ENCODE measurements around the gene MBP.

MBP gene

GRCh38 chr18:77008006-77008405, 124.6 kb downstream of the MBP start:
- Histone ChIP-seq H3K27me3 (replicated peaks in 2 of 5; ENCODE audit: control insufficient read depth in 4 of 5, insufficient read depth in 5 of 5, low read length in 4 of 5) (no peaks in the 10 kb centered on the region), H3K4me1 (ENCODE audit: control extremely low read depth in 1 of 4, control insufficient read depth in 4 of 4, insufficient read depth in 4 of 4, low read length in 3 of 4) (peaks cover 3 to 40% (median 19%) of the 10 kb centered on the region in 4 experiments), H3K27ac (ENCODE audit: insufficient read depth in 1 of 2, low read depth in 1 of 2, low read length in 2 of 2, poor library complexity in 1 of 2, severe bottlenecking in 2 of 2) (no peak overlapping the region), H3K9me3 (ENCODE audit: control extremely low read depth in 1 of 5, control insufficient read depth in 4 of 5, insufficient read depth in 2 of 5, low read depth in 1 of 5, low read length in 4 of 5) (no peaks in the 10 kb centered on the region), H3K36me3 (ENCODE audit: control insufficient read depth in 4 of 4, insufficient read depth in 4 of 4, low read length in 3 of 4) (peaks cover 12 to 49% (median 25%) of the 10 kb centered on the region in 4 experiments), H3K4me3 (ENCODE audit: control insufficient read depth in 1 of 7, extremely low read depth in 1 of 7, insufficient read depth in 4 of 7, low read depth in 2 of 7, low read length in 6 of 7) (no peak overlapping the region)
- no peak for DNase-seq
- 98% methylated on average over 6 of the region's 13 CpGs for WGBS (ENCODE audit: insufficient coverage)
- POLR2A ChIA-PET = no interaction called here
- CTCF ChIA-PET = interaction anchor here (0.6 kb wide), 1 partner anchor 46 kb away, joined by 3 read pairs; no protein-coding TSS in a partner anchor

DNA sequence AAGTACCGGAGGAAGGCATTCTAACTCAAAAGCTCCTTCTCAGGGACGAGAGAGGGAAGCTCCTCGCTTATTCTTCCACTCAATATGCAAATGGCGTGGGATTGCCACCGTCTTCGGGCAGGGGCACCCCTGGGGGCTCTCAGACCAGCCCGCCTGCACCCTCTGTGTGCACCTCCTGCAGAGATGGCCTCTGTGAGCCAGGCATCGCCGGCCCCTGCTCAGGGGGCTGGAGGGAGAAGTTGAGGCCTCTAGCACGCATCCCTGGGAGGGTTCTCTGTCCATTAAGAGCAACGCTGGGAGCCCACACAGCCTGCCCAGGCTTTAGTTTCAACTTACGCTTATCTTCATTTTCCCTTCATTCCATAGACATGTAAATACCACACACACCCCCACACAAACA, 125.3 kb downstream of the MBP start:
- no peak for DNase-seq
- no peaks in the 10 kb centered on the region for H3K9me3 ChIP-seq (ENCODE audit: control extremely low read depth in 1 of 5, control insufficient read depth in 4 of 5, insufficient read depth in 2 of 5, low read depth in 1 of 5, low read length in 4 of 5)
- H3K4me1 ChIP-seq (ENCODE audit: control extremely low read depth in 1 of 4, control insufficient read depth in 4 of 4, insufficient read depth in 4 of 4, low read length in 3 of 4) = peaks cover 3 to 40% (median 19%) of the 10 kb centered on the region in 4 experiments
- POLR2A ChIA-PET = no interaction called here
- H3K27me3 ChIP-seq (replicated peaks in 2 of 5; ENCODE audit: control insufficient read depth in 4 of 5, insufficient read depth in 5 of 5, low read length in 4 of 5) = no peaks in the 10 kb centered on the region
- H3K27ac ChIP-seq (ENCODE audit: insufficient read depth in 1 of 2, low read depth in 1 of 2, low read length in 2 of 2, poor library complexity in 1 of 2, severe bottlenecking in 2 of 2) = no peak overlapping the region
- H3K4me3 ChIP-seq (ENCODE audit: control insufficient read depth in 1 of 7, extremely low read depth in 1 of 7, insufficient read depth in 4 of 7, low read depth in 2 of 7, low read length in 6 of 7) = no peak overlapping the region
- H3K36me3 ChIP-seq (ENCODE audit: control insufficient read depth in 4 of 4, insufficient read depth in 4 of 4, low read length in 3 of 4) = peaks cover 10 to 46% (median 21%) of the 10 kb centered on the region in 4 experiments
- CTCF ChIA-PET = interaction anchor here (0.6 to 9.2 kb wide), 3 partner anchors 39 to 47 kb away, joined by 3 to 119 read pairs (median 5); no protein-coding TSS in a partner anchor
- WGBS (ENCODE audit: insufficient coverage) = 86% methylated on average over 9 of the region's 12 CpGs

DNA sequence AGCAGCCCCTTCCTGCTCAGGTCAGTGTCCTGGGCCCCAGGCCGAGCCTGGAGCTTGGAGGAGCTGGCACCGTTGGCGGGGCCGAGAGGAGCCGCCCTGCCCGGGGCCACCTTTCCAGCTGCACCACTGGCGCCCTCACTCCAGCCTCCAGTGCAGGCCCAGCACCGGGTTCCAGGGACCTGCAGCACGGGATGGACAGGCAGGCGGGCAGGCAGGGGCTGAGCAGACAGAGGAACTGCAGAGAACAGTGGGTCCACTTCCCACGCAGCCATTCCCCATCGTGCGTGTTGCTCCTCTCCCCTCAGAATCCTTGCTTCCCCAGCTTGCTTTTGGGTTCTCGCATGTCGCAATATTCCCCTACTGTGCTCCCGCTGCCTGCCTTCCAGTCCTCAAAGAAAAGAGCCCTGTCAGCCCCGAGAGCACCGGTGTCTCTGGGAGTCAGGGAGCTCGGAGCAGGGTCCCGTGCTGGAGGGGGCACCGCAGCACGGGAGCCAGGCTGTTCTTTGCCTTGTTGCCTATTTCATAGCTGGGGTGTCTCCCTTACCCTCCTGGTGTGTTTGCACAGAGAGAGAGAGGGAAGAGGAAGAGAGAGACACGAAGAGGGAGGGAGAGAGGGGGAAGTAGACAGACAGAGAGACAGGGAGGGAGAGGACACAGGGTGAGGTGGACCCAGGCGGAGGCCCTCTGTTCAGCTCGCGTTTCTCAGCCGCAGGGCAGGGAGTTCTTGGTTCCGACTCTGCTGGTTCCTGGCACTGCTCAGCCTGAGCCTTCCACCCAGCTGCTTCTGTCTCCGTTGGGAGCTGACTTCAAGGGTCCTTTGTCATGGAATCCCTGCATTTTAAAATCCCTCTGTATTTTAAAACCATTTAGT, 126.0 kb downstream of the MBP start:
- POLR2A ChIA-PET = no interaction called here

DNA sequence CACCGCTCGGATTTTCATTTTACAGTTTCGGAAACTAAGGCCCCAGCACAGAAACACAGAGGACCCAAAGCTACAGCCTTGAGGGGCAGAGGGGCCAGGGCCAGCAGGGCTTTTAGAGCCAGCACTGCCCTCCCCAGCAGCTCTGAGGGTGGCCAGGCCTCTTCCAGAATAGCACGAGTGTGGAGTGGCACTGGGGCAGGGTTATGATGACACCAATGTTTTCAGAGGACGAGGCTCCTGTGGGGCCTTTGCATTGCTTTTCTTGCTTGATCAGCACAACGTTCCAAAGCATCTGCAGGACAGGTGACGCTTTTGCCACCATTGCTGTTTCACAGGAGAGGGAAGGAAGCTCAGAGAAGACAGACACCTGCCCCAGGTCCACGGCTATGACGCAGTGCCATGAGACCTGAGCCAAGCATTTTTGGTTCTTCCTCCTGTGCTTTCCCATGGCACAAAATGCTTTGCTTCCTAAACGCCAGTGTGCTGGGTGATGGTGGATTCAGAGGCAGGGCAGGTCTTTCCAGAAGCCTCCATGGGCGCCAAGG, 126.9 kb downstream of the MBP start:
- Histone ChIP-seq H3K9me3 (ENCODE audit: control extremely low read depth in 1 of 5, control insufficient read depth in 4 of 5, insufficient read depth in 2 of 5, low read depth in 1 of 5, low read length in 4 of 5) (no peaks in the 10 kb centered on the region), H3K27me3 (replicated peaks in 2 of 5; ENCODE audit: control insufficient read depth in 4 of 5, insufficient read depth in 5 of 5, low read length in 4 of 5) (no peaks in the 10 kb centered on the region), H3K27ac (ENCODE audit: insufficient read depth in 1 of 2, low read depth in 1 of 2, low read length in 2 of 2, poor library complexity in 1 of 2, severe bottlenecking in 2 of 2) (no peak overlapping the region), H3K36me3 (ENCODE audit: control insufficient read depth in 4 of 4, insufficient read depth in 4 of 4, low read length in 3 of 4) (peaks cover 5 to 32% (median 15%) of the 10 kb centered on the region in 4 experiments), H3K4me1 (ENCODE audit: control extremely low read depth in 1 of 4, control insufficient read depth in 4 of 4, insufficient read depth in 4 of 4, low read length in 3 of 4) (peaks cover 3 to 40% (median 19%) of the 10 kb centered on the region in 4 experiments), H3K4me3 (ENCODE audit: control insufficient read depth in 1 of 7, extremely low read depth in 1 of 7, insufficient read depth in 4 of 7, low read depth in 2 of 7, low read length in 6 of 7) (no peak overlapping the region)
- WGBS (ENCODE audit: insufficient coverage) = 91% methylated on average over 11 of the region's 11 CpGs
- ChIA-PET CTCF (interaction anchor here (1.0 to 9.2 kb wide), 8 partner anchors 8 to 206 kb away, joined by 3 to 119 read pairs (median 6); no protein-coding TSS in a partner anchor), POLR2A (interaction anchor here (0.6 to 1.2 kb wide), 2 partner anchors 16 to 47 kb away, joined by 3 to 7 read pairs; no protein-coding TSS in a partner anchor)
- DNase-seq = no peak

More for the DNA sequence above, 126.0 kb downstream of the MBP start:
- Histone ChIP-seq H3K4me3 (ENCODE audit: control insufficient read depth in 1 of 7, extremely low read depth in 1 of 7, insufficient read depth in 4 of 7, low read depth in 2 of 7, low read length in 6 of 7) (no peak overlapping the region), H3K4me1 (ENCODE audit: control extremely low read depth in 1 of 4, control insufficient read depth in 4 of 4, insufficient read depth in 4 of 4, low read length in 3 of 4) (peaks cover 3 to 40% (median 19%) of the 10 kb centered on the region in 4 experiments), H3K36me3 (ENCODE audit: control insufficient read depth in 4 of 4, insufficient read depth in 4 of 4, low read length in 3 of 4) (peaks cover 10 to 40% (median 18%) of the 10 kb centered on the region in 4 experiments), H3K27ac (ENCODE audit: insufficient read depth in 1 of 2, low read depth in 1 of 2, low read length in 2 of 2, poor library complexity in 1 of 2, severe bottlenecking in 2 of 2) (no peak overlapping the region), H3K27me3 (replicated peaks in 2 of 5; ENCODE audit: control insufficient read depth in 4 of 5, insufficient read depth in 5 of 5, low read length in 4 of 5) (no peaks in the 10 kb centered on the region), H3K9me3 (ENCODE audit: control extremely low read depth in 1 of 5, control insufficient read depth in 4 of 5, insufficient read depth in 2 of 5, low read depth in 1 of 5, low read length in 4 of 5) (no peaks in the 10 kb centered on the region)
- no peak for DNase-seq
- CTCF ChIA-PET = interaction anchor here (0.9 to 9.2 kb wide), 3 partner anchors 40 to 205 kb away, joined by 3 to 119 read pairs (median 5); no protein-coding TSS in a partner anchor
- 93% methylated on average over 28 of the region's 29 CpGs for WGBS (ENCODE audit: insufficient coverage)

DNA sequence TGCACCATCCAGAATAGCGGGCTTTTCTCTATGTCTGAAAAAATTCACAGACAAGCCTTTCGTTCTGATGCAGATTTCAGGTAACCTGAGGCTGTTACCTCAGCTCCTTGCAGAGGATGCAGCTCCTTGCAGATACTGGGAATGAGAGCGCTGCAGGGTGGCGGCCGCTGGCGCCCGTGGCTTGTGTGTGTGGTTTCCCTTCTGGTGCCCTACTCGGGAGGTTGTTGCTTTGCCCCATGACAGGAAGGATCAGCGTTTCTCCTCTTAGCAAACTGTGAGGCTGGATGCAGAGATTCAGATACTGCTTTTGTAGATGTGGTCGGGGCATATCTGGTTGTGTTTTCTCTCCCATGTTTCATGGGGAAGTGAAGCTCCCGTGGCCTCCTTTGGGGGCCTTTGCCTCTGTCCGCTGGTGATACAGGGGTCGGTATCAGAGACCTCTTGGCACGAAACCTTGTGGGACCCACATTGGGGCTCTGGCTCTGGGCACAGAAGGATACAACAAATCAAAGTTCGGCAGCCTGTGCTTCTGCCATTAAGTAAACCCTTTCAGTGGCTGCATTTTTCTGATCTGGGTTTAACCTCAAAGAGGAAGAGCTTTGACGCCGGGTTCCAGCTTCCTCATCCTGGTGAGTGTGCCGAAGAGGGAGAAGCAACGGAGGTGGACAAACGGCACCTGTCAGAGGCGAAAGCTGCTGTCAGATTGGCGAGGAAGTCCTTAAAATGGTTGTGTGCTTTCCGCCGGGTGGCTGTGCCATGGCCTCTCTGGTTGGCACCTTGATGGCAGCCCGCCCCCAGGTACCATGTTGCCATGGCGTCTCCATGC, 127.8 kb downstream of the MBP start:
- POLR2A ChIA-PET = interaction anchor here (0.6 to 1.2 kb wide), 2 partner anchors 17 to 48 kb away, joined by 3 to 7 read pairs; no protein-coding TSS in a partner anchor
- H3K4me3 ChIP-seq (ENCODE audit: control insufficient read depth in 1 of 7, extremely low read depth in 1 of 7, insufficient read depth in 4 of 7, low read depth in 2 of 7, low read length in 6 of 7) = peak overlapping the region in 6 of 7 experiments; percentile 15 to 80 (median 61)
- CTCF ChIA-PET = interaction anchor here (0.9 to 9.2 kb wide), 15 partner anchors 8 to 207 kb away, joined by 3 to 119 read pairs (median 4); no protein-coding TSS in a partner anchor
- under 1% methylated on average over 14 of the region's 26 CpGs for WGBS (ENCODE audit: insufficient coverage)
- H3K27ac ChIP-seq (ENCODE audit: insufficient read depth in 1 of 2, low read depth in 1 of 2, low read length in 2 of 2, poor library complexity in 1 of 2, severe bottlenecking in 2 of 2) = no peak overlapping the region
- H3K27me3 ChIP-seq (replicated peaks in 2 of 5; ENCODE audit: control insufficient read depth in 4 of 5, insufficient read depth in 5 of 5, low read length in 4 of 5) = no peaks in the 10 kb centered on the region
- H3K36me3 ChIP-seq (ENCODE audit: control insufficient read depth in 4 of 4, insufficient read depth in 4 of 4, low read length in 3 of 4) = peaks cover 4 to 23% (median 11%) of the 10 kb centered on the region in 4 experiments
- H3K9me3 ChIP-seq (ENCODE audit: control extremely low read depth in 1 of 5, control insufficient read depth in 4 of 5, insufficient read depth in 2 of 5, low read depth in 1 of 5, low read length in 4 of 5) = no peaks in the 10 kb centered on the region
- peak; percentile 26 to 77 (median 70) for DNase-seq
- peaks cover 3 to 45% (median 21%) of the 10 kb centered on the region in 4 experiments for H3K4me1 ChIP-seq (ENCODE audit: control extremely low read depth in 1 of 4, control insufficient read depth in 4 of 4, insufficient read depth in 4 of 4, low read length in 3 of 4)

- H3K27ac ChIP-seq (ENCODE audit: insufficient read depth in 1 of 2, low read depth in 1 of 2, low read length in 2 of 2, poor library complexity in 1 of 2, severe bottlenecking in 2 of 2) = no peak overlapping the region
- H3K4me3 ChIP-seq (ENCODE audit: control insufficient read depth in 1 of 7, extremely low read depth in 1 of 7, insufficient read depth in 4 of 7, low read depth in 2 of 7, low read length in 6 of 7) = no peak overlapping the region
- CTCF ChIA-PET = interaction anchor here (1.0 to 9.2 kb wide), 11 partner anchors 9 to 208 kb away, joined by 3 to 119 read pairs (median 5); no protein-coding TSS in a partner anchor
- peaks cover 3 to 45% (median 21%) of the 10 kb centered on the region in 4 experiments for H3K4me1 ChIP-seq (ENCODE audit: control extremely low read depth in 1 of 4, control insufficient read depth in 4 of 4, insufficient read depth in 4 of 4, low read length in 3 of 4)
- POLR2A ChIA-PET = no interaction called here
- WGBS (ENCODE audit: insufficient coverage) = 98% methylated on average over 6 of the region's 7 CpGs
- no peaks in the 10 kb centered on the region for H3K27me3 ChIP-seq (replicated peaks in 2 of 5; ENCODE audit: control insufficient read depth in 4 of 5, insufficient read depth in 5 of 5, low read length in 4 of 5)
- DNase-seq = peak; percentile 12 to 60 (median 42)
- no peaks in the 10 kb centered on the region for H3K9me3 ChIP-seq (ENCODE audit: control extremely low read depth in 1 of 5, control insufficient read depth in 4 of 5, insufficient read depth in 2 of 5, low read depth in 1 of 5, low read length in 4 of 5)
- H3K36me3 ChIP-seq (ENCODE audit: control insufficient read depth in 4 of 4, insufficient read depth in 4 of 4, low read length in 3 of 4) = peaks cover 0 to 9% (median 3%) of the 10 kb centered on the region in 4 experiments
These were observed 129.3 kb downstream of the MBP start for GRCh38 chr18:77003316-77003715.
